HG03060 (cell line): ENCODE results near the gene RAB11FIP3.
"Not testable (repeated sequence)": the region's sequence is repeated elsewhere in the genome, so short reads cannot be mapped to it uniquely, and the experiment has no call there.

ENCODE experiments used
- ATAC-seq: cut with Tn5 transposase; IDR thresholded peaks from one replicate; pipeline ENCODE4 v1.9.1; 2021; ENCODE audit warnings: low read depth, moderate number of reproducible peaks; ENCODE audit not compliant: unreplicated experiment

Gene RAB11FIP3

DNA sequence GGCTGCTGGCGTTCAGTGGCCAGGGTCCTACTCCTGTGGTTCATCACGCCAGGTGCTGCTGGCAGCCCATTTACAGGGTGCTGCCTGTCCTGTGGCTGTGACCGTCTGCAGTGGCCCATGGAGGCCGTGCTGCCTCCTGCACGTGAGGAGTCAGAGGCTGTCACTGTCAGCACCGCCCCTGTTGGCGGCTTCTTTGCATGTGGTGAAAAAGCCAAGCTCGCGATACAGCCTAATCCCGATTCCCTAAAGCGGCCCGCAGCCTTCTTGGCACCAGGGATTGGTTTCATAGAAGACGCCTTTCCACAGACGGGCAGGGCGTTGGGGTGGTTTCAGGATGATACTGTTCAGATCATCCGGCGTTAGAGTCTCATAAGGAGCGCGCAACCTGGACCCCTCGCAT is 35.3 kb downstream of the RAB11FIP3 start:
- no peak for ATAC-seq

DNA sequence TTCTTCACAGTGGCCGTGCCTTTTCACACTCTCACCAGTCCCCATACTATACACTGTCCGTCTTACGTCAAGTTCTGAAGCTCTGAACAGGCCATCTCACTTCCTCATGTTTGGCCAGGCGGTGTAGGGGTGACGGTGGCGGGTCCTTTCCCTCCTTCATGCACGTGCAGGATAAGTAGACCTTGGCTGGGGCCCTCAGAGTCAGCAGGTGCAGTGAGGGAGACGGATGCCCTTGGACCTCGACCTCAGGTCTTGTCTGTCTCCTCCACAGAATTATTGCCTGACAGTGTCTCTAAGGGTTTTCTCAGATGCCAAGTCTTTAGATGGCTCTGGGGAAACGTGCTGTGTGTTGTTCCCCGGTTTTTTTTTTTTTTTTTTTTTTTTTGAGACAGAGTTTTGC is 37.6 kb downstream of the RAB11FIP3 start:
- ATAC-seq = no peak

DNA sequence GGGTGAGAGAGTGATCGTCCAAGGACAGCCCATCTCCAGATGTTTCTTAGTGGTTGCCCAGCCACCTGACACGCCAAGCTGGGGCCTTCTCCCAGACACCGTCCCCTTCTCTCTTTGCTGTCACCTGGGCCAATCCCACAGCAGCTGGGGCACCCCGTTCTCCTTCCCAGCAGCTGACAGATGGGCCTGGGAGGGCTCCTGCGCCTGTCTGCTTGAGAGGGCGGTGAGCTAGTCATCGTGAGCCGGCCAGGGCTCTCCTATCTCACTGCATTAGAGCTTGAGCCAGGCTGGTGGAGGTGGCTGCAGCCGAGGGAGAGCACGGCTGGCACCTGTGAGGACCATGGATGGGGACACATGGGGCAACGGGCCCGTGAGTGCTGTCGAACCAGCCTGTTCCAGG is 41.2 kb downstream of the RAB11FIP3 start:
- no peak for ATAC-seq

DNA sequence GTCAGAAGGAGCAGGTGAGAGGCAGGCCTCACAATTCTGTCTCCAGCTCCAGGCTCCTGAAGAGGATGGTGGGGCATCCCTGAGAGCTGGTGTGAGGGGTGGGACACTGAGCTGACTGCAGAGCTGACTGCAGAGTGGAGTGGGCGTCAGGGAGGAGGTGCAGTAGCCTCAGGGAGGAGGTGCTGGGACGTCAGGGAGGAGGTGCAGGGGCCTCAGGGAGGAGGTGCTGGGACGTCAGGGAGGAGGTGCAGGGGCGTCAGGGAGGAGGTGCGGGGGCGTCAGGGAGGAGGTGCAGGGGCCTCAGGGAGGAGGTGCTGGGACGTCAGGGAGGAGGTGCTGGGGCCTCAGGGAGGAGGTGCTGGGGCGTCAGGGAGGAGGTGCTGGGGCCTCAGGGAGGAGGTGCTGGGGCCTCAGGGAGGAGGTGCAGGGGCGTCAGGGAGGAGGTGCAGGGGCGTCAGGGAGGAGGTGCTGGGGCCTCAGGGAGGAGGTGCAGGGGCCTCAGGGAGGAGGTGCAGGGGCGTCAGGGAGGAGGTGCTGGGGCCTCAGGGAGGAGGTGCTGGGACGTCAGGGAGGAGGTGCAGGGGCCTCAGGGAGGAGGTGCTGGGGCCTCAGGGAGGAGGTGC is 41.9 kb downstream of the RAB11FIP3 start:
- ATAC-seq = not testable (repeated sequence)

DNA sequence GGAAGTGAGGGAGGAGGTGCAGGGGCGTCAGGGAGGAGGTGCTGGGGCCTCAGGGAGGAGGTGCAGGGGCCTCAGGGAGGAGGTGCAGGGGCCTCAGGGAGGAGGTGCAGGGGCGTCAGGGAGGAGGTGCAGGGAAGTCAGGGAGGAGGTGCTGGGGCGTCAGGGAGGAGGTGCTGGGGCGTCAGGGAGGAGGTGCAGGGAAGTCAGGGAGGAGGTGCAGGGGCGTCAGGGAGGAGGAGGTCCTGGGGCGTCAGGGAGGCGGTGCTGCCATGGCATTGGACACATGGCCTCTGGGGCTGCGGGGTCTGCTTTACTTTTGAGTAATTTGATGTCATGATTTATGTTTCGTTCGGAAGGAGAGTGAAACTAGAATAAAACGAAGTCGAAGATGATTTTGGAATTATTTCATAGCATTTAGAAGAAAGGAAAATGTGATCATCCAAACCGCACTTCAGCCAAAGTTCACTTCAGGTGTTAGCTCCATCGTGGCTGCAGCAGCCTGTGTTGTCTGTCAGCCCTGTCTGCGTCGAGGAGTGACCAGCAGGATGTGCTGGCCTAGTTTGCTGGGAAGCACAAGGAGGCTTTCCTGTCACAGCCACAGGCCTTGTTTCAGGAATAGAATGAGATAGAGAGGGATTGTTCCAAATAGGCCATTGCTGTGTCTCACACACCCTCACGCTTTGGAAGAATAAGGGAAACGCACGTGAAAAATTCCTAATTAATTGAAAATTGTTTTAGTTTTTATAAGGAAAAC is 42.8 kb downstream of the RAB11FIP3 start:
- ATAC-seq = no peak

DNA sequence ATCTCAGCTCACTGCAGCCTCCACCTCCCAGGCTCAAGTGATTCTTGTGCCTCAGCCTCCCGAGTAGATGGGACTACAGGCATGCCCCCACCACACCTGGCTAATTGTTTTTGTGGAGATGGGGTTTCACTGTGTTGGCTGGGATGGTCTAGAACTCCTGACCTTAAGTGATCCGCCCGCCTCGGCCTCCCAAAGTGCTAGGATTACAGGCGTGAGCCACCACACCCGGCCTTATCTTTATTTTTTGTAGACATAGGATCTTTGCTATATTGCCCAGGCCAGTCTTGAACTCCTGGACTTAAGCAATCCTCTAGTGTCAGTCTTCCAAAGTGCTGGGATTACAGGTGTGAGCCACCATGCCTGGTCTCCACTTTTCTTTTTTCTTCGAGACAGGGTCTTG is 44.0 kb downstream of the RAB11FIP3 start:
- ATAC-seq = not testable (repeated sequence)

DNA sequence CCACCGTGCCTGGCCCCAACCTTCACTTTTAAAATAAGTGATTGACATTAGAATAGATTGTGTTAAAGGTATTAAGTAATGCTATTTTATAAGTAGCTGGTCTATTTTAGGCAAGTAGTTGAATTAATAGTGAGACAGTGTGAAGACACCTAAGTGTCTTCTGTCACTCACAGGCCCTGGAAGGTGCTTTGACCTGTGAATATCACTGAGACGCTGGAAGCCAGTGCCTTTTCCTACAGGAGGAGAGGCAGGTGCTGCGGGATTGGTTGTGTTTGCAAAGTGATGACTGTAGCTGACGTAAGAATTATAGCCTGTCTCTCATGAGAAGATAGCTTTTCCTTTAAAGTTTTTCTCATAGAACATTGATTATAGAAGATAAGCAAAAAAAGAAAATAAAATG is 45.0 kb downstream of the RAB11FIP3 start:
- no peak for ATAC-seq

DNA sequence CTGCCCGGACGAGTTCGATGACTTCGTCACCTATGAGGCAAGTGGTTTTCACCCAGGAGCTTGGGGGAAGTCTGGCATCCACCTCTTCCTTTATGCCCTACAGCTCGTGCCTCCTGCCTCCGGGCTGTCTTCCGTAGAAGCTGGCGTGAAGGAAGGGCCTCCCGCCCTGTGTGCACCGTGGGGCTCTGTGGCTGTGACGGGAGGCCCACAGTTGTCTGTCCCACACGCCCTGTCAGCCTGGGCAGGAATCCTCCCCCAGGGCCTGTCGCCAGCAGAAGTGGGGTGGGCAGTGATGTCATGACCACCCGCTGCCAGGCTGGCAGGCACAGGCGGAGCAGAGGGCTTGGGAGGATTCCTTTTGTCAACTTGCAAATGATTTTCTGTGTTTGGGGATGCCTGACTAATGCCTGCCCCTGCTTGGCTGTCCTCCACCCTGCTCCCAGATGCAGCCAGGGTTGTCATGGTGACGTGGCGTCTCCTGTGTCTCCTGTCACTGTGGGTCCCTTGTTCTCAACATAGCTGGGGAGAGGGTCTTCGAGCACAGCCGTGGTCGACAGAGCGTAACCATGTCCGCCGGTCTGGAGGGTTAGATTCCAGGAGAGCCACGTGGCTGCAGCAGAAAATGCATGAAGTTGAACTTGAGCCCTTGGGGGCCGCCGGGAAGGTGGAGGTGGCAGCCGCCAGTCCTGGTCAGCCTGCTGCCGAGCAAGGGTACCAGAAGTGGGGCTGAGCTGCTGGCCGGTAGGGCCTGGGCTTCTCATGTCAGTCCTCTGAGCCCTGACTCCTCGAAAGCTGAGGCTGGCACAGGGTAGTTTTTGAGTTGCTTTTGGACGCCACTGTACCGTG is 46.1 kb downstream of the RAB11FIP3 start:
- no peak for ATAC-seq

DNA sequence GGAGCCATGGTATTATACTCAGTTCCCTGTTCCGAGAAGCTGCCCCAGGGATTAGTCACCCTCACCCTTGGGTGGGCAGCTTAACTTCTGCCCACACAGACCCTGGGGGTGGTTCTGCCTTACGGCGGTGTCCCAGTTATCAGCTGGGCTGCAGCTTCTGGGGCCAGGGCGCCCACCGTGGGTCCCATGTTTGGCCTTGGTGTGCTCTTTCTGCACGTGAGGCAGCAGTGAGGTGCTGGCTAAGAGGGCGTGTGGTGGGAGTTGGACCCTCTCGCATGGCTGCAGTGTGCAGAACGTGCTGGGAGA is 46.7 kb downstream of the RAB11FIP3 start:
- ATAC-seq = no peak

DNA sequence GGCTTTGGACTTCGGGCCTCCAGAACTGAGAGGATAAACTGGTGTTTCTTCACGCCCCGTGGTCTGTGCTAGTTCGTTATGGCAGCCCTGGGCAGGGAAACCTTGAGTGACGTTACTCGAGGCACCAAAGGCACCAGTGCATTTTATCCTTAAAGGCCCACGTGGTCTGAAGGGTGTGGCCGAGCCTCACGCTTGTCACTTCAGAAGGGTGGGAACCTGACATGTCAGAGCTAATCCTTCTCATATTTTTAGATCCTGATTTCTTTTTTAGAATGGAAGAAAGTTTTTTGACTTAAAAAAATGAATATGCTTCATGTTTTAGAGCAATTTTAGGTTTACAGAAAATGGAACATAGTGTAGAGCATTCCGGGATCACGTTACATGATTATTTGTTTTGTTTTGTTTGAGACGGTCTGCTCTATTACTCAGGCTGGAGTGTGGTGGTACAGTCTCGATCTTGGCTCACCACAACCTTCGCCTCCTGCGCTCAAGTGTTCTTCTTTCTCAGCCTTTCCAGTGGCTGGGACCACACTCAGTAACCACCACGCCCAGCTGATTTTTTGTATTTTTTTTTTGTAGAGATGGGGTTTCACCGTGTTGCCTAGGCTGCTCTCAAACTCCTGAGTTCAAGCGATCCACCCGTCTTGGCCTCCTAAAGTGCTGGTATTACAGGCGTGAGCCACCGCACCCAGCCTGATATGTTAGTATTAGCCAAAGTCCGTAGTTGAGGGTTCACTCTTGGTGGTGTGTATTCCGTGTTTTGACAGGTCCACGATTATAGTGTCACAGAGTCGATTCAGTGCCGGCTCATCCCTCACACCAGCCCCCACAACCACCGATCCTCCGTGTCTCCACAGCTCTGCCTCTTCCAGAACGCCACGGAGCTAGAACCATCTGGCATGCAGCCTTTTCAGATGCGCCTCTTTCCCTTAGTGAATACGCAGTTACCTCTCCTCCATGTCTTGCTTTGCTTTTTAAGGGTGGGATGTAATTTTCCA is 47.9 kb downstream of the RAB11FIP3 start:
- no peak for ATAC-seq

DNA sequence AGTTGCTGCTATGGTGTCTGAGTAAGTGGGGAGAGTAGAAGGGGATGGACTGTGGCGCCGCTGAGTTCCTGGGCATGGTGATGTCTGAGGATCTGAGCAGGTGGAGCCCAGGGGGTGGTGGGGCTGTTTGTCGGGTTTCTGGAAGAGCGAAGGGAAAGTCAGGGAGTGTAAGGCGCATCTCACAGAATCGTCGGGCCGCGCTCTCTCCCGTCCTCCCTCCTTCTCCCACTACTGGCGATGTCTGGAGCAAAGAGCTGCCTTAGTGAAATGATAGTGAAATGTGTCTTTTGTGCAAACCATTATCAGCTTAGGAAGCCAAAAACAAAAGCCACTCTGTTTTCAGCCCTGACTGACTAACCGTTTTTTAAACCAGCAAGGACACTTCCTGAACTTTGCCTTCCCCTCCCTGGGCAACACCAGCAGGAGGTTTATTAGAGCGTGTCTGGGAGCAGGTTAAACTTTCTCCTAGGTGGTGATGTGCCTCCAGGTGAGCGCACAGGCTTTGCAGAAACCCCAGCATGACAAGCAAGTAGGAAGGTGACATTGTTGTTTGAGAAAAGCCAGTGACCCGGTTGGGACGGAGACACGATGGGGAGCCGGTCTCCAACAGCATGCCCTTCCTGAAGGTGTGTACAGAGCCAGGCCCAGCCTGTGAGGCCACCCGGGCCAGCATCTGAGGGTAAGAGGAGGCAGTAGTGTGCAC is 49.1 kb downstream of the RAB11FIP3 start:
- no peak for ATAC-seq

DNA sequence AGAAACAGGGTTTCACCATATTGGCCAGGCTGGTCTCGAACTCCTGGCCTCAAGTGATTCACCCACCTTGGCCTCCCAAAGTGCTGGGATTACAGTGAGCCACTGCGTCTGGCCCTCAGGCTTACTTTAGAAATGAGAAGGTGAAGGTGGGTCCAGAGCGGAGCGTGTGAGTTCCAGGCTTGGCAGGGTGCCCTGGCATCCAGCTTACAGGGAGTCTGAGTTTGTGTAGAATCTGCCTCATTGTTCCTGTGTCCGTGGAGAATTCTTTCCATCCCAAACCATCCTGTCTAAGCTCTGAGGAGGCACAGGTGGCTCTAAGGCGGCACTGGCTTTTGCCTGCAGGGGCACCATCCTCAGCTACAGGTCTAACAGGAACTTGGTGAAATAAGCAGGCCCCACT is 50.6 kb downstream of the RAB11FIP3 start:
- no peak for ATAC-seq

DNA sequence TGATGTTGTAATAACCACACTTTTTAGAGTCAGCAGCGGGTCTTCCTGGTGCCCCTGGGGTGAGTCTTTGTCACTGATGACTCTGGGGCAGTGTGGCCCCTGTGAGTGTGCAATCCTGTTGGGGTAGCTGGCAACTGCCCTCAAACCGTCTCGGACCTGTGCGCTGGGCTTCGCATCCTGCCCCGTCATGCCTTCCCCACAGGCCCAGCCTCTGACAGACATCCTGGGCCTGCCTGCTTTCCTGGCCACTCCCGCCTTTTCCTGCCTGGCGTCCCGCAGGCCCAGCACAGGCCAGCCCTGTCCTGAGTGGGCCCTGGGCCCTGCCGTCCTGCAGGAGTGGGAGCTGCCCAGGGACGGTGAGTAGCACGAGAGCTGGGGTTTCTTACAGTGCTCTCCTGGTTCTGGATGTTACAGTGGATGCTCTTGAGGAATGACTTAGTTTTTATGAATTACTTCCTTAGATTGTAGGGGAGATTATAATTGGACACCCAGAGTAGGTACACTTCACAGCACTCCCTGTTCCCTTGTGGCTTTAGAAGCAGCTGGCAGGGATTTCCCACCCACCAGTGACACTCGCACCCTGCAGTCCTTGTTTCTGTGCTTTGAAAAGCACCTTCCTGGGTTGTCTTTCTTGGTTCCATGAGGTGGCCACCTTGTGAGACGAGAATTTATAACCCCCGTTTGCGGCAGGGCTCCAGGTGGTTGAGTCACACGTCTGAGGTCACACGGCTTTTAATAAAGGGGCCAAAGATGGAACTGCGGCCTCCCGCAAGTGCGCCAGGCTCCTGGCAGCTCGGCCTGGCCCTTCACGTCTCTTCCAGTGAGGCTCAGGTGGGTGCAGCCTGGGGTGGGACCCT is 52.1 kb downstream of the RAB11FIP3 start:
- no peak for ATAC-seq

DNA sequence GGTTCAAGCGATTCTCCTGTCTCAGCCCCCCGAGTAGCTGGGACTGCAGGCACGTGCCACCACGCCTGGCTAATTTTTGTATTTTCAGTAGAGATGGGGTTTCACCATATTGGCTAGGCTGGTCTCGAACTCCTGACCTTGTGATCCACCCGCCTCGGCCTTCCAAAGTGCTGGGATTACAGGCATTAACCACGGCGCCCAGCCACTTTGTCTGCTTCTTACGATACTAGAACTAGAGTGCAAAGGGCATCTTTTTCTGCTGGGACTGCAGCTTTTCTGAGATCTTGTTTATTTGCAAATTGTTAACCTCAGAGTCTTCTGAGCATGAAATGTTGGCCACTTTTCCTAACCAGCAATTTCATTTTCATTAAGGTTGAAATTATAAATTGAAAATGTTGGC is 52.8 kb downstream of the RAB11FIP3 start:
- ATAC-seq = not testable (repeated sequence)

DNA sequence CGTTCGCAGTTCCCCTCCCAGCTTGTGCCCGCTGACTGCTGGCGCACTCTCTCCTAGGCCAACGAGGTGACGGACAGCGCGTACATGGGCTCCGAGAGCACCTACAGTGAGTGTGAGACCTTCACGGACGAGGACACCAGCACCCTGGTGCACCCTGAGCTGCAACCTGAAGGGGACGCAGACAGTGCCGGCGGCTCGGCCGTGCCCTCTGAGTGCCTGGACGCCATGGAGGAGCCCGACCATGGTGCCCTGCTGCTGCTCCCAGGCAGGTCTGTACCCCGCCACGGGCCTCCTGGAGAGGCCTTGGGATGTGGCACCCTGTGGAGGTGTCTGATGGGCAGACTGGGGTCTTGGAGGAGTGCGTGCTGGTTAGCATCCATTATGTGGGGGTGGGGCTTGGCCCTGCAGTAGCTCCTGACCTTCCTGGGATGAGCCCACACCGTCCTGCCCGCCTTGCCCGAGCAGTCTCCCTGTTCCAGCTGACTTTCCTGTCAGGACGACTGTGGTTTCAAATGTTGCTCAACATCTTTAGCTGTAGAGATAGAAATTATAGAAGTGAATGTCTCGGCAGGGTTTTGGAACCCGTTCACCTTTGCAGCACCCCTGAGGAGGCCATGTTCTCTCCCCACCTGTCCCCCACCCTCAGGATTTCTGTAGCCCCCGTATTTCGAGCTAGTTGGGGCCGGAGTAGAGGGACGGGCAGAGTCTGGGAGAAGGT is 57.2 kb downstream of the RAB11FIP3 start:
- ATAC-seq = no peak

DNA sequence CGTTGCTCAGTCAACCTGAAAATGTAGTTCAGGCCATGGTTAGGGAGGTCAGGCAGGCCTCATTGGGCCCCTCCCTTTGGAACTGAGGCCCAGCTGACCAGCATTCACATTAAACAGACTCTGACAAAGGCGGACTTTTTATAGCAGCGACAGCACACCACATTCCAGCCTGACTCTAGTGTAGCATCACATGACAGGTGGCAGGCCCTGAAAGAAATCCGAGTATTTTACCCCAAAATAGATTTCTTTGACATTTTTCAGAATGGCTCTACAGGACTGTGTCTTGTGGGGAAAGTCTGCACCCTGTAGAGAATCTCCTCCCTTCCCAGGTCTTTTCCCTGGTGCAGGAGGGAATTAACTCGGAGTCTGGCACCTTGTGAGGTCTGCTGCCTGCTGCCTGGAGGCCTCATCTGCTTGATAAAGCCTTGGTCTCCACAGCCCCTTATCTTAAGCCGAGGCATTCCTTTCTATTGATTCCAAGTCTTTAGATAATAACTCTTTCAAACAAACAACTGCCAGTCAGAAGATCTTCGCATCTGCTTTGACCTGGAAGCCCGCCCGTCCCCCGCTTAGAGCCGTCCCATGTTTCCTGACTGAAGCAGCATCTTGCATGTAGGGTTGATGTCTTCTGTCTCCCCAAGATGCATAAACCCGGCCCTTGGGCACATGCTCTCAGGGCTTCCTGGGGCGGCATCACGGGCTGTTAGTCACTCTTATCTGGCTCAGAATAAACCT is 58.1 kb downstream of the RAB11FIP3 start:
- ATAC-seq = no peak

DNA sequence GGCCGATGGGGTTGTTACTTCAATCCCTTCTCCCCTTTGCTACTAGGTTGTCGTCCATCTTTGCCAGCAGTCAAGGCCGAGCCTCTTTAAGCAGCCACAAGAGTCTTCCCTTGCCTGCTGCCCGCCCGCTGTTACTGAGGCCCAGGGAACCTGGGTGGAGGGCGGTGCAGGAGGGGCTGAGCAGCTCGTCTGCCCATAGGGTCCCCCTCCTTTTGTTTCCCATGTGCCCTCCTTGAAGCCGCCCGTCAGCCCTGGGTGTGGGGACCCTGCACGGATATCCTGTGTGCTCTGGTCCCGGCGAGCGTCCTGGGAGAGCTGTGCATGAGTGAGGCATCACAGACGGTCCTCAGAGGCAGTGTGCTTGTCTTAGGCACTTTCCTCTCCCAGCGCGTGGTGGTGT is 64.2 kb downstream of the RAB11FIP3 start:
- no peak for ATAC-seq

DNA sequence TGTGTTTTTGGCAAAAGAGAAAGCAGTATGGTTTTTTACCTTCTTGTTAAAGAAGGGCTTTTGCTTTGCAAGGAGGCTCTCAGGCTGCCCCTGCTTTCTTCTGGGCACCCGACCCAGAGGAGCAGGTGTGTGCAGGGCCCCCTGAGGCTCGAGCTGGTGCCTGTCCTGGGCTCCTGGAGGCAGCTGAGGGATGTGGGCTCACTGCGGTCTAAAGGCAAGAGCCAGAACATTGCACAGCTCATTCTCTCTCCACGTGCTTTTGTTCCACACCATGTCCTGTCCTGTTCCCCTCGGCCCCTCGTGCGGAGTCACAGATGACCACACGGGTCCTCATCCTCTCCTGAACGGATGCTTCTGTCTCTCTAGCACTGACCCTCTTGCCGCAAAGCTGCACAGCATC is 65.3 kb downstream of the RAB11FIP3 start:
- no peak for ATAC-seq
